DMS 273 (cell line): ENCODE measurements around the gene IL17C.

Source experiments
- DNase-seq: peaks from one replicate; lab custom pipeline; 2025; ENCODE audit not compliant: unreplicated experiment; lab: John Stamatoyannopoulos, UW

IL17C gene

GRCh38 chr16:88645455-88645854, 7.1 kb downstream of the IL17C start:
- DNase-seq, result no peak

DNA sequence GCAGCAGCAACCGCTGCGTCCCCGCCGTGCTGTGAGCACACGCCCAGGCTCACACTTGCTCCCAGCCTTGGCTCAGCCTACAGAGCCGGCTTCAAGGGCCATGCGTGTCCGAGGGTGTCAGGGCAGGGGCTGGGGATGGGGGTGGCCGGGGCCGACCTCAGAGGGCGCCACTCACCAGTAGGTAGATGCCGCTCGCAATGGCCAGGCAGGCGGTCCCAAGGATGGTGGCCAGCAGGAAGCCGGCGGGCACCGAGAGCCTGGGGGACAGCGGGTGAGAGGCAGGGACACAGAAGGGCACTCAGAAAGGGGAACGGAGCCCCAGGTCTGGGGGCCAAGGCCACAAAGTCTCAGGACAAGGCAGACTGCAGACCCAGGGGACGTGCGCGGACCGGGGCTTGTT, 7.6 kb downstream of the IL17C start:
- DNase-seq, result no peak

- DNase-seq, result no peak
These were observed 8.1 kb downstream of the IL17C start for GRCh38 chr16:88646345-88647034.

DNA sequence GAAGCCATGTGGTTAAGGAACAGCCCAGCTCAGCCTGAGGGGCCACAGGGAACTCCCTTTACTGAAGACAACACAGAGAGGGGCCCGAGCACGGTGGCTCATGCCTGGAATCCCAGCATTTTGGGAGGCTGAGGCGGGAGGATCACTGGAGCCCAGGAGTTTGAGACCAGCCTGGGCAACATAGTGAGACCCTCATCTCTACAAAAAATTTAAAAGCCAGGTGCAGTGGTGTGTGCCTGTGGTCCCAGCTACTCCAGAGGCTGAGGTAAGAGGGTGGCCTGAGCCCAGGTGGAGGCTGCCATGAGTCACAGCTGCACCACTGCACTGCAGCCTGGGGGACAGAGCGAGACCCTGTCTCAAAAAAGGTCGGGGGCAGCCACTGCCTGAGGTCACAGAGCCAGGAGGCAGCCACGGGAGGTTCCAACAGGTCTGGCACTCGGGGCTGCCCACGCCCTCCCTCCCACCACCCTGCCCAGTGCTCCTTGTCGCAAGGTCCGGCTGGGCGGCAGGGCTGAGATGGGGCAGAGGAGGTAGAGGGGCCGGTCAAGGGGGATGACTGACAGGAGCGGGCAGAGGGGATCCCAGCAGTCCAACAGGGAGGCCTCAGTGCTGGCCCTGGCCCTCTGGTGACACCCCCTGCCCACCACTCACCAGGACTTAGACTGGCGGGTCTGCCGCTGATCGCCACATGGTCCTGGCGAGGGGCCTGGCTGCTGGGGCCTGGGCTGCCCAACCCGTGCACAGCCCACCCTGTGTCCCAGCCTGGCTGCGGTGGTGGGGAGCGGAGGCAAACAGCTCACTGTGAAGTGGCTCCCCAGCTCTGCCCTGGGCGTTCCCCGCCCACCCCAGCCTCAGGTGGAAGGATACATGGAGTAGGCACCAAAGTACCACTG, 9.1 kb downstream of the IL17C start:
- no peak for DNase-seq

DNA sequence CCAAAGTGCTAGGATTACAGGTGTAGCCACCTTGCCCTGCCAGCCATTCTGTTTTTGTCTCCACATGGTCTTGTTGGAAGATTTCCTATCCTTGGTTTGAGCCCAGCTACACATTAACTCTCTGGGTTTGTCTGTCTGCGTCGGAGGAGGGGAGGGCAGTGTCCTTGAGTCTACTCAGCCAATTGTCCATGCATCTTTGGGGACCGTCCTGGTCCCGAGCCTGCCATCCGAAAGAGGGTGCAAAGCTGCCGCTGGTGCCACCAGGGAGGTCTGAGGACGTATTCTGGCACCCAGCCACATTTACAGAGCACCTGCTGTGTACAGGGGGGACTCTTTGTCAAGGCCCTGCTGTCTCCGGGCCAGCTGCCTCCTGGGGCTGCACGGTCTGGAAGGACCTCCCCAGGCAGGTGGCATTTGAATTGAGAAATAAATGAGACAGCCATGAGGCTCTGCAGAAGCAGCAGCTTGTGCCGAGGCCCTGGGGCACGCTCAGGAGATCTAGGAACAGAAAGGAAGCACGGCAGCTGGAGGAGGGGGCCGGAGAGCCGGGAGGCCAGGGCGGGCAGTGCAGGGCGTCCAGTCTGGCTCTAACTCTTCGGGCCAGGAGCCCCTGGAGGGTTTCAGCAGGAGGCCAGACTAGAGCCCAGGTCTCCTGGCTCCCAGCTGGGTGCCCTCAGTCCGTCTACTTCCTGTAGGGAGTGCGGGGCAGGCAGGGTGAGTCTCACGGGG, 11.0 kb downstream of the IL17C start:
- DNase-seq, result peak; percentile 77

GRCh38 chr16:88649924-88650748, 11.8 kb downstream of the IL17C start:
- no peak for DNase-seq

DNA sequence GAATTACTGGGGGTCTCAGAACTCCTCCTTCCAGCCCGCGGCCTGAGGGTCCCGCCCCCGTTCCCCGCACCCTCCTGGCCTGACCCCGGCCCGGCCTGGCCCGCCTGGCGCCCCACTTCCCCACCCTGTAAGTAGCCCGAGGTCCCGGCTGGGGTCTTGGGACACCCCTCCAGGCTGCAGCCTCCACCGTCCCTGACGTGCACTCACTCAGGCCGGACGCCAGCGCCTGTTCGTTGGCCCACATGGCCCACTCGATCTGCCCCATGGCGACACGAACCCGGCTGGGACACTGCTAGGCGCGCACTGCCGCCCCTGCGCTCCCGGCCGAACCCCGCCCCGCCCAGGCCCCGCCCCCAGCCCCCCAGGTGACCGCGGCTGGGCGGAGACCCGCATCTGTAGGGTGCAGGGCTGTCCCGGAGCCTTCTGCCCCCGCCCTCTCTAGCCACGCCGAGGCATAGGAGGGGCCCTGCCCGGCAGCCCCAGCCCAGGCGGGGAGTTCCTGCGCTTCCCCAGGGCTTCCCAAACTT, 12.4 kb downstream of the IL17C start, which contains the start of gene CYBA:
CYBA (minus strand) TSS at position 305 of the 527 bp plus-strand sequence; CDS start at position 265, 40 bp downstream.
- peak; percentile 79 for DNase-seq

GRCh38 chr16:88651276-88651988, 13.1 kb downstream of the IL17C start:
- no peak for DNase-seq

DNA sequence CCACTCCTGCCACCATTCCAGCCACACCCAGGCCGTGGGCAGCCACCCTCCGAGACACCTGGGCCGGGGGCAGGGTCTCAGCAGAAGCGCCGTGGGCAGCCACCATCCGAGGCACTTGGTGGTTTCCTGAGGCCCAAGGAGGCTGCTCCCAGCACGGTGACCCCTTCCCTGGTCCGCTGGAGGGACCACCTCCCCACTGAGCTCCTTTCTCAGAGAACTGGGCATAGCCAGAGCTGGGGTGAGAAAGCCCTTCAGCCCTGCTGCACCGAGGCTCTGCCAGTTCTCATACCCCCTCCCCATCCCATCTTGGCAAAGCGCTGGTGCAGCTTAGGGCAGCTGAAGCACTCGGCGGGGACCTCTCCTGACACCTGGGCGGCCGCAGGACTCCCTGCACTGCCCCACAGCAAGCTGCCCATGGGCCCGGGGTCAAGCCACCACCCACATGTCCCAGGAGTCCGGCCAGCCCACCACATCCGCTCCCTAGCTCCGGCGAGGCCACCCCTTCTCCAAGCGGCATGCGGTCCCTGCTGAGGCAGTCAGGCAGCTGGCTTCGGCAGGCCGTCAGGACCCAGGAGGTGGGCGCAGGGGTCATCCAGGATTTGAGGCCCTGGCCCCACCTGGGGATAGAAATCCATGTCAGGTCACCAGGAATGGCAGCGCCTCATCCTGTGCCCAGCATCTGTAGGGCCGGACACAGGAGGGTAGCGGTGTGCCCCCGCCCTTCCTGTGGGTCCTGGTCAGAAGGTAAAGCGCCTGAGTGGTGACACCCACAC, 13.8 kb downstream of the IL17C start:
- DNase-seq, result no peak

DNA sequence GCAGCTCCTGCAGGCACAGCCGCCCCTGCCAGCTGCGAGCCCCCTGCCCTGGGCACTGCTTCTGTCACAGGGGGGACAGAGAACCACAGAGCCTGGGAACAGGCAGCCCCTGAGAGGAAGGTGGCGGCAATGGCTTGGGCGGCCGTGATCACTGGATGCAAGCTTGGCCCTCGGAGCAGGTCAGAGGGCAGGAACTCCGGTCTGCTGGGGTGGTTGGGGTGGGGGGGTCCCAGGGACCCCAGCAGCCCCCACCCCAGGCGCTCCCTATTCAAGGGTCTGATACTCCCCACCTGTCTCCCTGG, 14.3 kb downstream of the IL17C start:
- no peak for DNase-seq

GRCh38 chr16:88653101-88653500, 14.7 kb downstream of the IL17C start:
- no peak for DNase-seq

GRCh38 chr16:88653596-88654362, 15.4 kb downstream of the IL17C start:
- DNase-seq, result no peak

GRCh38 chr16:88654363-88655052, 16.1 kb downstream of the IL17C start:
- no peak for DNase-seq

DNA sequence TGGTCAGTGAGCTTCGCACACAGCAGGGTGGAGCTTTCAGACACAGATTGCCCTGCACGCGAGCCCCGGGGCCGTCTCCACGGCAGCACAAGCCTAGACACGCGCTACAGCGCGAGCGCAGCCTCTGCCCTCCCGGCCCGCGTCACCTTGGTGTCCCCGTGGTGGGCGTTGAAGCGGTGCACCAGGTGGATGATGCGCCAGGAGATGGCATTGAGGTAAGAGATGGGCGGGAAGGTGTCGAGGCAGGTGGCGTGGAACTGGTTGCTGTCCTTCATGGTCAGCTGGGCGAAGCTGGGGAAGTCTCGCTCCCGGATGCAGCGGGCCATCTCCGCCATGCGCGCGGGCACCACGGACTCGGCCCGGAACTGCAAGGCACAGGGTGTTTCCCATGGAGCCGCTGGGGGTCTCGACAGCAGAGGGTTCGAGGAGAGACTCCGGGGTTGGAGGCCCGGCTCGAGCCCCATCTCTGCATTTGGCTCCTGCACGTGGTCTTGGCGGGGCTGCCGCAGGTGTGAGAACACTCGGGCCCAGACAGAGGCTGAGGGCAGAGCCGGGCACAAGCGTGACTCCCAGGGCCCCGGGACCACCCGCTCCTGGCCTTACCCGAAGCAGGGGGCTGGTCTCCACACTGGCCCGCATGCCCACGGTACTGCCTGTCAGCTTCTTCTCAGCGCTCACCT, 16.8 kb downstream of the IL17C start:
- no peak for DNase-seq

DNA sequence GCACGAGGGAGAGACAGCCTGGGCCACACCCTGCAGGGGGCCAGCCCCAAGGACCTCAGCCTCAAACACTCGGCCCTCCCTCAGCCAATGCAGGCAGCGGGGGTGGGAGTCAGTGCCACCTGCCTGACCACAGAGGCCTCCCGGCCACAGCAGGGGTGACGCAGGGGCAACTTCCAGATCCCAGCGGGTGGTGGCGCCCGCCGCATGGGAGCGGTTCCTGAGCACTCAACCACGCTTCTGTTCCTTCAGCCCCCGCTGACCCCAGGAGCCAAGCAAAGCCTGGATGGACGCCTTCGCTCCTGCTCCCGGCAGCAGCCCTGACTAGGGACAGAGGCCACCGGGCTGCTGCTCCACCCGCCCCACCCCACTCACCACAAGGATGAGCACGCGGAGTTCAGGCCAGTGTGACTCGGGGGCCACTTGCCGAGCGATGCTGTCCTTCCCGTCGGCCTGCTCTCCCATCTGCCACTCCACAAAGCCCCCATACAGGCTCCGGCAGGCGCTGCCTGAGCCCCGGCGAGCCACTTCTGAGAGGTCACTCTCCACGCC, 17.4 kb downstream of the IL17C start:
- DNase-seq, result no peak

DNA sequence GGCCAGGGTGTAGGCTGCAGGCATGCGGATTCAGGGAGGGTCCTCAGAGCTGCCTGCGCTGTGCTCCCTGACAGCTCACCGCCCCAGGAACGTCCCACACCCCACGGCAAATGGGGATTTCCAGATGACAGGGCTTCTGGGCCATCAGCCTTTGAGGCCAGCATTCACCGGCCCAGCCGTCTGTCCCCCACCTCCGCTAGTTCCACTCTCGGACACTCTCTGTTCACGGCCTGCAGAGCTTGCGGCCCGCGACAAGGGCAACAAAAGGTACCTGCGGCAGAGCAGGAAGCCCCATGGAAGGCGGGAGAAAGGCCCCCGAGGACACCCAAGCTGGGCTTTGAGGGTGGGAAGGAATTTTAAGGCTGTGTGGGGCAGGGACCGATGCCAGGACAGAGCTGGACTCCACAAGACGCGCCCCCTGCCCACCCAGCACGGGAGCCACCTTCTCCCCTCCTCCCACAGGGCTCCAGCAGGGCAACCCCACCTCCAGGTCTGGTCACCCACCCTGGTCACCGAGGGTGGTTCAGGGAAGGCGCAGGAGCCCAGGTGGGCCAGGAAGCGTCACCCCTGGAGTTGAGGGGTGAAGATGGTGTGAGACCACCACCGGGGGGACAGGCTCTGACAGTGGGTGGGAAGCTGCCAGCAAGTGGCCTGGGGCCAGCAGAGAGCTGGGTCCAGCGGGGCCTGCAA, 18.1 kb downstream of the IL17C start:
- no peak for DNase-seq
